GM21529 (cell line): Measurements from ENCODE around the gene KRT23.

Experiments
- ATAC-seq: cut with Tn5 transposase; IDR thresholded peaks from one replicate; pipeline ENCODE4 v1.9.1; 2021; ENCODE audit not compliant: unreplicated experiment

The KRT23 gene

GRCh38 chr17:40910441-40910841 lies 27.0 kb downstream of the KRT23 start:
- no peak for ATAC-seq

- ATAC-seq = no peak
Observed at GRCh38 chr17:40909755-40910154, 27.7 kb downstream of the KRT23 start.

DNA sequence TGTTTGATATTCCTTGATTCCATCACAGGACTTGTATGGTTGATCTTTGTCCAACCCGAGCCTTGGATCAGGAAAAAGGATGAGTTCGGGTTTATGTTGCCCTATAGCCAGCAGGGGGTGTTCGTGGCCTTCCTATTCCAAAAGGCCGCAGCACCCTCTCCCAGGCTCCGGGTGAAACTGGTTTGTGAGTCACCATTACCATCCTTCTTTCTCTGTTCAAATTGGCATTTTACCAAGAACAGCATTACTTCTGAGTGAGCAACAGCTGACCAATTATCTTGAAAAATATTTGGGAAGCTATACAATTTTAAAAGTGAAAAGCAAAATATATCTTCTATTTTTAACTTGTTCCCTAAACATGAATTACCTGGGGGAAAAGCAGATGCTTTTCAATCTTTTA lies 28.1 kb downstream of the KRT23 start:
- no peak for ATAC-seq

DNA sequence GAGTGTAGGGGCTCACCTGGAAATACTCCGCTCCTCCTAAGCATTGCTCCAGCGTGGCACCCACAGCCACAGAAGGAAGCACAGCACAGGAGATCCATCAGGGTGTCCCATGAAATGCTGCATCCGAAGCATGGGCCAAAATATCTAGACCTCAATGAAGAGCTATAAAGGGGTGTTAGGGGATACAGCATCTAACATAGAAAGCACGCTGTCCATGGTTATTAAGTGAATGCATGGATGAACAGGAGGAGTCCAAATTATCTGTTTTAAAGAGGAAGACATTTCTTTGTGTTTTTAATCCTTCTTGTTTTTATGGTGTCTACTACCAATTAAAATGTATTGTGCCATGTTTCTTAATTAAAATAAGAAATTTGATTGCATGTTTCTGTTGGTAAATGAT lies 30.8 kb downstream of the KRT23 start:
- no peak for ATAC-seq

DNA sequence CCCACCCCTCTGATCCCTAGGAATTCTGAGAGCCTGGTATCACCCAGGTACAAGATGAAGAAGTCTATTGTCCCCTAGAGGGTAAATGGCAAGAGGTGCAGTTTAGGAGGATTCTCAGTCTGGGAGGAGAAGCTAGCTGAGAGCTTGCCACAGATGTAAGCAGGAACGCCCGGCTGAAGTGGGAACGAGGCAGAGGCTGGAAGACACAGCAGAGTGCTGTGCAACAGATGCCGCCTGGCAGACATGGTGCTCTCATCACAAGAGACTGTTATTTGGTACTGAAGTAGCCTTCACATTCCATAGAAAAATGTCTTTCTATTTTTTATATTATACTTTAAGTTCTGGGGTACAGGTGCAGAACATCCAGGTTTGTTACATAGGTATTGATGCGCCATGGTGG lies 32.1 kb downstream of the KRT23 start:
- ATAC-seq = no peak

DNA sequence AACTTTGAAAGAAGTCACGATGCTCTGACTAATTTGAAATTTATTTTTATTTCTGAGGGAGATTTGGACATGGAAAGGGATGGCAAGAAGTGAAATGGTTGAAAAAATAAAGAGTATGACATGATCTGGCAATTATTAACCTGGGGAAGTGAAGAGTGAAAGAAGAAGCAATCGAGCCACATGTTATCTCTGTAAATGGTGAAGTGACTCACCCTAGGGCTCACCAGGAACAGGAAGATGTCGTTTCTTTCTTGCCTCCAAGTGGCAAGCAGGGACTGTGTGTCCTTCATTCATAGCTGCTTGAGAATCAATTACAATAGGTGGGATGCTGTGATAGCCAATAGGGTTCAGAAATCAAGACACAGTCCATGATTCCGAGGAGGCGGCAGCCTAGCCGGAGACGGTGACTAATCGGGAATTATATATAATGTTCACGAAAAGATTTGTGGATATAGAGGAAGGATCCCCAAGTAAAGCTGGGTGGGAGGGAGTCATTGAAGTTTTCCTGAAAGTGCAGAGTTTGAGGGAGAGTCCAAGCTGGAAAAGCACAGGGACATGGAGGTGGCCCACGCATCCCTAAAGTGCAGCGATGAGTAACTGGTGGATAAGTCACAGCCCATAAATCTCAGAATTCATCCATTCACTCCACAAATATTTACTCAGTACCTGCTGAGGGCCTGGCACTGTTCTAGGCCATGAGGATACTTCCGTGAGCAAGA lies 34.2 kb downstream of the KRT23 start:
- no peak for ATAC-seq

DNA sequence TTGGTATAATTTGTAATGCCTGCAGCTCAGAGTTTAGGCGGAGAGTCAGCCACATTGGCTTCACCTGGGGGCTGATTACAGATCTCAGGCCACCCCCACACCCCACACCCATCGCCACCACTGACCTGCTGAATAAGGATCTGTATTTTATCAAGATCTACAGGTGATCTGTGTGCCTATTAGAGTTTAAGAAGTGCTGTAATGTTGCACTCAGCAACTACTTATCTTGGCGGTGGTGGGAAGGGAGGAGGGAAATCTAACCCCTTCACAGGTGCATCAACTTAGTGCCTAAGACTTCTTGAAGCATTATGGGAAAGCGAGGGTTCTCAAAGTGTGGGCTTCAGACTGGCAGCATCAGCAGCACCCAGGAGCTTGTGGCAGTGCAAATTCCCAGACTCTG lies 34.9 kb downstream of the KRT23 start:
- ATAC-seq = no peak

DNA sequence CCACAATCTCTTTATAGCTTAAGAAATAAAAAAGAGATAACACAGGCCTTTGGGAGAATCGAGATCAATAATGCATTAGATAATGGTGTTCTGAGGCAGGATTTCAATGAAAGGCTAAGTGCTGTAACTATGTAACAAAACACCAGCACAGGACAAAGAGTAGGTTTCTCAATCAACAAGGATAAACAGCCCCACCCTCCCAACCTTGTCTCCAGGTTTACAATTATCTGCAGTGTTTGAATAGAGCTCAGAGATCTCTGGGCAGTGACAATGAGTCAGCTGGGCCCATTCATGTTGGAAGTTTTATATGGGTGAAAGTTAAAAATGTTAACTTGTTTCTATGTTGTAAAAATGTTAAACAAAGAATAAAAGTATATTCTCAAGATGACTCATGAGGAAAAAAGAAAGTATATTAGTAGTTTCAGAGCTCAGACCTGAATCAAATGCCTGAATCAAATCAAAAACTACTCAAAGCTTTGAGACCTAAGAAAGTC lies 35.4 kb downstream of the KRT23 start:
- no peak for ATAC-seq

DNA sequence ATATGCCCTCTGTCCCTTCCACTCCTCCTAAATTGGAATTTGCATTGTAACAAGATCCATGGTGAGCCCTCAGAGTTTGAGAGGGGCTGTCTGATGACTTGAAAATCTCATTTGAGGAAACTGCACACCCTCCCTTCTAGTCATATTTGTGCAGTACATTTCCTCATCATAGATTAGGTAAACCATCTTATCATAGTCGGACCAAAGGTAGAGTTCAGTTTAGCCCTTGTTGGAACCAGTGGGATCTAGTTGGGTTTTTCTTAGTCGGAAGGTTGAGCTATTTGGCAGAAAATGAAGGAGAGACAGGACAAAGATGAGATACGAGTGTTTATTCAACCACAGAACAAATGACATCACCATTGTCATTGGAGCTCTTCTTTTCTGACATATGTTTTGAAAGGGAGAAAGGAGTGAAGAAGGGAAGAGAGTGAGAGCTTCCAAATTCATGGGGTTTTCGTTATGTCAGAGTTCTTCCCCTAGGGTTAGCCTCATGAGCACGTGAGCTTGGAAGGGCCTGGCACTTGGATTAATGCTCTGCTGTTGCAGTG lies 36.6 kb downstream of the KRT23 start:
- no peak for ATAC-seq

GRCh38 chr17:40896916-40897455 lies 40.5 kb downstream of the KRT23 start:
- no peak for ATAC-seq

DNA sequence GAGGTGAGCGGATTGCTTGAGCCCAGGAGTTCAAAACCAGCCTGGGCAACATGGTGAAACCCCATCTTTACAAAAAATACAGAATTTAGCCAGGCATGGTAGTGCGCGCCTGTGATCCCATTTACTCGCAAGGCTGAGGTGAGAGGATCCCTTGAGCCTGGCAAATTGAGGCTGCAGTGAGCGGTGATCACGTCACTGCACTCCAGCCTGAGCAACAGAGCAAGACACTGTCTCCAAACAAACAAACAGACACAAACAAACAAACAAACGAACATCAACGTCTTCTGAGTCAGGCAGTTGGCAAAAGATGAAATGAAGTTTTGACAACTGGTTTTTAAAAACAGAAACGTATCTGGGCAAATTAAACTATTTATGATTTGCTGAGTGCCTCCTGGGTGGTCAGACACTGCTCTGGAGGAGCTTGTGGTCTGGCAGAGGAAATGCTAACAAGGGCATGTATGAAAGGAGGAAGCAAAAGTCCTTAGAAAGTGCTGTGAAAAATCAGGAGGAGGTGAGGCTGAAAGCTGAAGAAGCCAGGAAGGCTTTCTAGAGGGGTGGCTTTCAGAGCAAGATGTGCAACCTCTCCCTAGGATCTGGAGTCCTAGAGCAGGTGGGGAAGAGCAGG lies 42.2 kb downstream of the KRT23 start:
- ATAC-seq = no peak

DNA sequence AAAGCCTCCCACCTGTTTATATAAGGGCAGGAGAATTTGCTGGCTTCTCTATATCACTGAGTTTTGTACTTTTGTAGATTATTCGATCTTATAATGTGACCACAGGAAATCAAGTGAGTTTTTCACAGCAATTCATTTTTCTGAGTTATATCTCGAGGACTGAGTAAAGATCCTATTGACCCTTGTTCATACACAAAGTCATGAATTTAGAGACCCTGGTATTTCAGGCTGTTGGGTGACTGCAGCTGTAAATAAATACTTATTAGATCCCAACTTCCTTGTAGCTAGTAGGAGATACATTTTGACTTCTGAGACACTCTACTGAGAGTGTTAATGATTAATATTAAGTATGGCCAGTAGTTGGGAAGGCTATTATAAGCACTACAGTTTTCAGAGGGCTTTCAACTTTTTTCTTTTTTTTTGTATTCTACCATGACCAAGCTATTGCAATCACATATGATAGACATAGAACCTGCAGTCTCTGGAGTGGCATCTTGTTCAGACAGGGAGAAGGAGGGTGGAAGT lies 49.2 kb downstream of the KRT23 start:
- no peak for ATAC-seq

DNA sequence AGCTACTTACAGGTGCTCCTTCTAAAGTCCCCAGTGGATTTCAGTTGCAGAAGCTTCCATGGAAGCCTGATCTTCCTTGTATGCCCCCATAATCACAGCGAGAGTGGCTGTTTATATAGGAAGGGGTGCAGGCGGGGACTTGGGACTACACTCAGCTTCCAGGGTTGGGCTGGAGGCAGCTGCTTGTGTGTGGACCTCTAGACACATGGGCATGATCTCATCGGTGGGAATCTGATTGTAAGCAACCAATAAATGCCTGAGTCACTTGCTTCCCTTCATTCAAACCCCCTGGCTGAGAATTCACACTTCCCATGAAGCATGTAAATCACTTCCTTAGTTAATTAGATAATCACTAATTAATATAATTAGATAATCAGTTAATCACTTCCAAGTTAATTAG lies 51.4 kb downstream of the KRT23 start:
- no peak for ATAC-seq

- no peak for ATAC-seq
Observed at GRCh38 chr17:40884708-40885512, 52.5 kb downstream of the KRT23 start, which contains the start of gene KRT20. Gene KRT20, minus strand, starts transcription at chr17:40885242. Its CDS starts 57 bp downstream, at chr17:40885185.

DNA sequence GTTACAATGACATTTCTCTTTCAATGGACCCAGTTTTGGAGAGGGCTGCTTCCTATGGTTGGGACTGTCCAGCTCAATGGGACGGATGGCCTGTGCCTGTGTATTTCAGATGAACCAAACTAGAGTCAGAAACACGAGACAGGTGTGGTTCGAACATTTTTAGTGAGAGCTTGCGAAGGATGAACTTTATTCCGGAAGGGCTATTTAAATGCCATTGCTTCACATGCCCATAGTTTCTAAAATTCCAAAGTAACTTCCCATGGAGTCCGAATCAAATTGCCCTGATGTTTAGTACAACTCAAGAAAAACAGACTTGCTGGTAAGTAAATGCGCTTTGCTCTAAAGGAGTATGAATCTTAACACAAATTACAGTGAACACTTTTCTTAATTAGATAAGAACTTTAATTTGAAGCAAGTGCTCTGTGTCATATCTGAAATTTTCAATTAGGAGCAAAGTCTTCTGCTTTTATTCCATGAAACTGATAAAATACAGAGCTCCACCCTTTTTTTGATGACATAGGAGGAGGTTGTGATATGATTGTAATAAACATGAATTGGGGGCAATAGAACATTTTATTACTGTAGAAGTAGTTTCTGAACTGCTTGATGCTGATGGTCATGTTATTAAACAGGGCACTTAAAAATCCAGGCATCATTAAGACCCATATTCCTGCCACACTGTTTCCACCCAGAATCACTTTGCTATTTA lies 53.7 kb downstream of the KRT23 start:
- ATAC-seq = no peak

DNA sequence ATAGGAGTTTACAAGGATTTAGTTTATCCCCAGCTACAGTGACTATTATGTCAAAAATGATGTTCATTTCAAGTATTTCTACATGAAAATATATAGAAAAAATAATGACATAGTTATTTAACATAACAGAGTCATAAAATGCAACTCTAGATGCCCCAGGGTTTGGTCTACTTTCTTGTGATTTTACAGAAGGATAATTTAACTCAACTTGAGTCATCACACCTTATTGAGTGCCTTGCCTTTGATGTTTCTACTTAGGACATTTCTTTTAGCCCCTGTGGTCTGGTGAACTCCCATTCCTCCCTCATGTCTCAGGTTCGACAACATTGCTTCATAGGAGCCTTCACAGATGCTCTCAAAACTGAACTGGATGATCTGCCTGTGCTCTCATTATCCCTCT lies 54.4 kb downstream of the KRT23 start:
- ATAC-seq = no peak

DNA sequence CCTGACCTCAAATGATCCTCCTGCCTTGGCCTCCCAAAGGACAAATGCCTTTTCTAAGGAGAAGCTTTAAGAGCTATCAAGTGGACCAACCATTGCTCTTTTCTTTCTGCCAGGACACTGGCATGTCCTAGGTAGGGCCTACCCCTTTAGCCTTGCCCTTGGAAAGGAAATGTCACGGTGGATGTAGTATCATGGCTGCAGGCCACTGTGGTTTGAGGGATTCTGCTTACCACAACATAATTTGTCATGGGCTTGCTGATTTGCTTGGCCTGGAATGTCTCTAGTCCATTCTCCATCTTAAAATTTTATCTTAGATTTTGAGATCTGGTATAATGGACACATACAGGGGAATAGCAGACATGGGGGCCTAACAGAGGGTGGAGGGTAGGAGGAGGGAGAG lies 58.4 kb downstream of the KRT23 start:
- ATAC-seq = no peak

GRCh38 chr17:40878044-40878443 lies 59.4 kb downstream of the KRT23 start:
- ATAC-seq = no peak

GRCh38 chr17:40873801-40874200 lies 63.6 kb downstream of the KRT23 start:
- no peak for ATAC-seq

DNA sequence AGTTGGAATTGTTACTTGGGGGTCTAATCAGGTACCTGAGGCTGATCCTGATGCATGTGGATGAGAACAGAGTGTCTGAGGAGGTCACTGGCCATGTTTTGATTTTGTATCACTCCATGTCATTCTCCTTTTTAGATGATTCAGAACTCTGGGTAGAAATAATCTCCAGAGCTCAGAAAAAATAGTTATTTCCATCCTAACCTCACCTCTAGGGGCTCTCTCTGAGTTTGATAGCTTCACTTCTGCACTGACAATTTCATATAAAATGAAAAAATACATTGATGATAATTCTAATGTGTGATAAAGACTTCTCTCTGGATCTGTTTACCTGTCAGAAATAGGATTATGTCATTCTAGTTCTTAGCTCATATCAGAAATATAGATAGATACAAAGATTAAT lies 64.2 kb downstream of the KRT23 start:
- no peak for ATAC-seq
